Thyroid gland (tissue), 4 donors: ENCODE measurements around the gene RPL13A.

Source experiments
- CTCF ChIP-seq, 6 experiments: fragments of 200-600 bp in 3 of 6; fragments of 450-650 bp in 3 of 6; sonication (generic) in 3 of 6; IDR thresholded peaks; one replicate each; pipeline ENCODE4 v1.5.1; 2016 to 2019; ENCODE audit warnings: antibody characterized with exemption in 6 of 6, mild to moderate bottlenecking in 2 of 6, inconsistent platforms in 1 of 6, moderate library complexity in 1 of 6
- POLR2A ChIP-seq, 2 donors: fragments of 450-650 bp; IDR thresholded peaks; one replicate each; pipeline ENCODE4 v1.6.1; 2017; ENCODE audit warnings: antibody characterized with exemption in 2 of 2, mild to moderate bottlenecking in 2 of 2, moderate library complexity in 1 of 2

DNA sequence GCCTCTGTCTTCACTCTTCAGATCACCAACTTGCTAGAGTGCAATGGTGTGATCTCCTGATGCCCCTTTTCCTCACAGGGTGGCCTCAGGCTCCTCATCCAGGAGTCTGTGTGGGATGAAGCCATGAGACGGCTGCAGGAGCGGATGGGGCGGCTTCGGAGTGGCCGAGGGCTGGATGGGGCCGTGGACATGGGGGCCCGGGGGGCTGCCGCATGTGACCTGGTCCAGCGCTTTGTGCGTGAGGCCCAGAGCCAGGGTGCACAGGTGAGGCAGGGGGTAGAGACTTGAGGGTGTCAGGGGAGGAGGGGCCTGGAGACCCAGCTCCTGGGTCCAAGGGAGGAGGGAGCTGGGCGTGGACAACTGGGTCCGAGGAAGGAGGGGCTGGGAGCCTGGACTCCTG lies 24.9 kb upstream of the RPL13A start:
- TF ChIP-seq CTCF (IDR thresholded peaks at IDR 0.05) (no peak), POLR2A (IDR thresholded peaks at IDR 0.05) (no peak)
